ENCODE data around the gene WNK4. TPM values are rescaled to one million over a fixed set of nuclear protein-coding genes. Genes with fewer than 3 reads are reported as not detected.
A peak's percentile ranks its signal among the peaks of the same experiment; 100 is the strongest.

Gene WNK4
- total RNA-seq, 1 donor from 2014 or later = 5.8 TPM

GRCh38 chr17:42827472-42827871 is 47.1 kb downstream of the WNK4 start:
- no peak for TF ChIP-seq CTCF (IDR thresholded peaks at IDR 0.05; ENCODE audit: unreplicated experiment)
- Mint-ChIP-seq H3K4me1 (ENCODE audit: low read depth) (peaks cover 11% of the 10 kb centered on the region), H3K27me3 (peaks cover 23% of the 10 kb centered on the region), H3K9me3 (ENCODE audit: low read depth) (no peaks in the 10 kb centered on the region), H3K36me3 (ENCODE audit: insufficient read depth) (no peaks in the 10 kb centered on the region), H3K4me3 (ENCODE audit: low read depth) (no peak overlapping the region), H3K27ac (no peak overlapping the region)
- no peak for DNase-seq (ENCODE audit: low spot score, unreplicated experiment)

- peaks cover 2% of the 10 kb centered on the region for H3K36me3 Mint-ChIP-seq (ENCODE audit: insufficient read depth)
- H3K27ac Mint-ChIP-seq = no peak overlapping the region
- TF ChIP-seq CTCF (IDR thresholded peaks at IDR 0.05; ENCODE audit: unreplicated experiment) = no peak
- peaks cover 23% of the 10 kb centered on the region for H3K27me3 Mint-ChIP-seq
- no peak for DNase-seq (ENCODE audit: low spot score, unreplicated experiment)
- peak overlapping the region; percentile 12 for H3K4me3 Mint-ChIP-seq (ENCODE audit: low read depth)
- H3K4me1 Mint-ChIP-seq (ENCODE audit: low read depth) = peaks cover 18% of the 10 kb centered on the region
- H3K9me3 Mint-ChIP-seq (ENCODE audit: low read depth) = no peaks in the 10 kb centered on the region
Measured at GRCh38 chr17:42830971-42831370, 50.6 kb downstream of the WNK4 start.

GRCh38 chr17:42832213-42832933 is 52.0 kb downstream of the WNK4 start:
- TF ChIP-seq CTCF (IDR thresholded peaks at IDR 0.05; ENCODE audit: unreplicated experiment) = no peak
- peak overlapping the region; percentile 98 for H3K27ac Mint-ChIP-seq
- peaks cover 4% of the 10 kb centered on the region for H3K36me3 Mint-ChIP-seq (ENCODE audit: insufficient read depth)
- H3K27me3 Mint-ChIP-seq = peaks cover 17% of the 10 kb centered on the region
- H3K4me1 Mint-ChIP-seq (ENCODE audit: low read depth) = peaks cover 18% of the 10 kb centered on the region
- H3K9me3 Mint-ChIP-seq (ENCODE audit: low read depth) = no peaks in the 10 kb centered on the region
- no peak for DNase-seq (ENCODE audit: low spot score, unreplicated experiment)
- H3K4me3 Mint-ChIP-seq (ENCODE audit: low read depth) = peak overlapping the region; percentile 95

- peak within 1 kb of the TSS; percentile 95 for H3K4me3 Mint-ChIP-seq (ENCODE audit: low read depth)
- peaks cover 8% of the 10 kb centered on the region for H3K36me3 Mint-ChIP-seq (ENCODE audit: insufficient read depth)
- H3K9me3 Mint-ChIP-seq (ENCODE audit: low read depth) = no peaks in the 10 kb centered on the region
- H3K27ac Mint-ChIP-seq = peak within 1 kb of the TSS; percentile 98
- H3K27me3 Mint-ChIP-seq = peaks cover 9% of the 10 kb centered on the region
- TF ChIP-seq CTCF (IDR thresholded peaks at IDR 0.05; ENCODE audit: unreplicated experiment) = no peak
- peaks cover 18% of the 10 kb centered on the region for H3K4me1 Mint-ChIP-seq (ENCODE audit: low read depth)
- DNase-seq (ENCODE audit: low spot score, unreplicated experiment) = peak; percentile 77
Measured at GRCh38 chr17:42832934-42833766, 52.7 kb downstream of the WNK4 start, which contains the start of gene PSME3. PSME3 (plus strand) TSS chr17:42833397; CDS start chr17:42833632, 235 bp downstream.

GRCh38 chr17:42833767-42834422 is 53.5 kb downstream of the WNK4 start:
- Mint-ChIP-seq H3K36me3 (ENCODE audit: insufficient read depth) (peaks cover 11% of the 10 kb centered on the region), H3K27ac (peak overlapping the region; percentile 98), H3K4me1 (ENCODE audit: low read depth) (peaks cover 18% of the 10 kb centered on the region), H3K9me3 (ENCODE audit: low read depth) (no peaks in the 10 kb centered on the region), H3K4me3 (ENCODE audit: low read depth) (peak overlapping the region; percentile 95), H3K27me3 (peaks cover 4% of the 10 kb centered on the region)
- no peak for DNase-seq (ENCODE audit: low spot score, unreplicated experiment)
- no peak for TF ChIP-seq CTCF (IDR thresholded peaks at IDR 0.05; ENCODE audit: unreplicated experiment)

Data from progenitor cell of endocrine pancreas (in vitro differentiated cells).